DMS114 treated with DMSO at 0.1 percent for 48 hours (cell line): ENCODE data around the gene PLEKHA5.

ENCODE experiments used
- DNase-seq: peaks from one replicate; lab custom pipeline; 2025; ENCODE audit not compliant: unreplicated experiment; lab: John Stamatoyannopoulos, UW

The PLEKHA5 gene

DNA sequence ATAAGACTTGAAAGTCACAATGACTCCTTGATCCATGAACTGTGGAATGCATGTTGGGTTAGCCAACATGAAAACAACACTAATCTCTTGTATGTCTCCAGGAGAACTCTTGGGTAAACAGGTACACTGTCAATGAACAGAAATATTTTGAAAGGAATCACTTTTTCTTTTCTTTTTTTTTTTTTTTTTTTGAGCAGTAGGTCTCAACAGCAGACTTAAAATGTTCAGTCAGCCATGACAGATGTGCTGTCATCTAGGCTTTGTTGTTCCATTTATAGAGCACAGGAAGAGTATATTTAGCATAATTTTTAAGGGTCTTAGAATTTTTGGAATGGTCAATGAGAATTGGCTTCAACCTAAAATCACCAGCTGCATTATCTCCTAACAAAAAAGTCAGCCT is 2.3 kb upstream of the PLEKHA5 start:
- DNase-seq: no peak

DNA sequence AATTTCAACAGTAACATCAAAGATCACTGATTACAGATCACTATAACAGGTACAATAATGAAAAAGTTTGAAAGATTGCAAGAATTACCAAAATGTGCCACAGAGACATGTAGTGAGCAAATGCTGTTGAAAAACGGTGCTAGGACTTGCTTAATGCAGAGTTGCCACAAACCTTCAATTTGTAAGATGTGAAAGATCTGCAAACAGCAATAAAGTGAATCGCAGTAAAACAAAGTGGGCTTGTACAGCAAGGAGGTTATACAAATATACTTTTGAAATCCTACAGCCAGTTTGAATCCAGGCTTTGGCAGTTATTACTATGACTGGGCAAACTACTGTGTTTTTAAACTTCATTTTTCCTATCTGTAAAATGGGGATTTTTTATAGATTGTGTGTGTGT is 1.0 kb upstream of the PLEKHA5 start:
- no peak for DNase-seq

DNA sequence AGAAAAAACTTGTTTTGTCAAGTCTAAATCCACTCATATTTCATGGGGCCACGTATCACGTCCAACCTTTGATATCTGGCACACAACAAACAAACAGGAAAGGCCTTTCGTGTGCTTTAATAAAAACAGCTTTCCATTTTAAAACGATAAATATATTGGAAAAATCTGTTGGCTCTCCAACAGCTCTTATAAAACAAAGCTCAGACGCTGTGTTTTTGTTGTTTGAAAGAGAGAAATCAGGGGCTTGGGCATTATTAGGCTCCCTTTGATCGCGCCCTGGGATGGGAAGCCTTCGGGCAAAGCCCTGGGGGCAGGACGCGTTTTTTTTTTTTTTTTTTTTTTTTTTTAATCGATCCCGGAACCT is 429 bp upstream of the PLEKHA5 start:
- DNase-seq: no peak

DNA sequence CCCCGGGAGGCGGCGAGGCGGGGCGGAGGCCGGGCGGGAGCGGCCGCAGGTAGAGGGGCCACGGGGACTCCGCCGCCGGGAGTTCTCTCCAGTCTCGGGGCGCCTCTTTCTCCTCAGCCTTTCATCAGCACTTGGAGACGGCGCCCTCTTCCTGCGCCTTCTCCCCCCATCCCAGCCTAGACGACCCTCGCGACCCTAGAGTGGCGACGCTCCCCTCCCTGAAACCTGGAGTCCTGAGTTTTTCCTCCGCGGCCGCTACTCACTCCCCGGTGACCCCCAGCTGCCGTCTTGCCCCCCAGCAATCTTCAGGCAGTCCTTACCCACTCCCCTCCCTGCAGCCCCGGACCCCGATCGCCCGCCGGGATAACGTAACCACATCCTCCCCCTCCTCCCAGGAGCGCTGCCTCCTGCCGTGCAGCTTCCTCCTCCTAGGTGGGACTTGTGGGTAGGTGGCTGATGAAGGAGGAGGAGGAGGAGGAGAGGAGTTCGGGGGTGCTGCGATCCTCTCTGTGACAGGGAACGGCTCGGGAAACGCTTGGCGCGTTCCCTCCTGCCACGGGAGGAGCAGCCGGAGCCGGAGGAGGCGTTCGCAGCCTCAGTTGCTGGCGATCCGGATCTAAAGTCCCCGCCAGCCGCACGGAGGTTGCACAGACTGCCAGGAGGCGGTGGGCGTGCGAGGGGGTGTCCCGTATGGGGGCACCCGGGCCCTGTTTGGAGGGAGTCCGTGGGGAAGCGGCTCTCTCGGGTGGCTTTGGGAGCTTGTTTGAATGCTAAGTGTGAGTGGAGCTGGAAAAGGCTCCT is 891 bp downstream of the PLEKHA5 start:
- DNase-seq: no peak

DNA sequence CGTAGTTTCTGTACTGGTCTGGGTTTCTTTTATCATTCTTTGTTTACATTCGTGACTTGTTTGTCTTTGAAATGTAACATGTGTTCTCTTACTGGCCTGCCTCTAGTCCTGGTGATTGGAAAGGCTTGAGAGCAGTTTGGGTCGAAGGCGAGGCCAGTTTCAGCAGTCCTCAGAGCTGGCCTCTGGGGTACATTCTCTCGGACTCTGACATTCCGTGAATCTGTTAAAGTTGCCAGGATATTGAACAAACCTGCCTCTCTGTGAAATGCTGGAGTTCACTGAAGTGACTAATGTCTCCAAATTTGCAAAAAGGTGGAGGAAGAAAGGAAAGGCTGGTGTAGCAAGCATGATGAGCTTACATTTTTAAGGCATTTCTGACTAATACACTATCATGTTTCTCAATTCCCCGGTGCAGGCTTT is 1.5 kb downstream of the PLEKHA5 start:
- DNase-seq: no peak

DNA sequence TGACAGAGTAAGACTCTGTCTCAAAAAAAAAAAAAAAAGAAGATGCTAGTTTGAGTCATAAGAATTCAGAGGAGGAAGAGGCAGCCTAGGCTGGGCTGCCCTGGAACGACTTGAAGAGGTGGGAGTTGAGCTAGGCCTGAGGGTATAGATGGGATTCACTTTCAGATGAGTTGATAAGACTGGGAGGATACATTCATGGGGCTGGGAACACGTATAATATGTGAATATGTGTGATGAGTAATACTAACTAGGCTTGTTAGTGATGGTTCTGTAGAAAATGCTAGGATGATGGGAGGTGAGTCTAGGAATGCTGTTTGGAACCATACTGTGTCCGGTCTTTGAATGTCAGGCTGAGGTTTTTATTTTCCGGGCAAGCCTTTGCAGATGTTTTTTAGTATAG is 9.0 kb downstream of the PLEKHA5 start:
- DNase-seq: no peak

DNA sequence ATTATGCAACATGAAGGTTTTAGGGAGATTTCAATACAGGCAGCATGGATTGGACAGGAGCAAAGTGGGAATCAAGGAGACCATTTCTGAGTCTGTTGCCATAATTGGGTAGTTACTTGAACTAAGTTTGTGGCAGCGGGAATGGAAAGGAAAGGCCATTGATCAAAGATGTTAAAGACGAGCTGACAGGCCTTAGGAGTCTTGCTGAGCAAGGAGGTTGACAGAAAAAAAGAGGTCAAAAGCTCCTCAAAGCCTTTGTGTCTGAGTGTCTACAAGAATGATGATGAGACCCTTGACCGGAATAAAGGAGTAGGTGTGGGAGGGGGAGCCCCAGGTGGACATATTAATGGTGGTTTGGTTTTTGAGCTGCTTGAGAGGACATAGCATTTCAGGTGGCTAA is 9.4 kb downstream of the PLEKHA5 start:
- DNase-seq: no peak

DNA sequence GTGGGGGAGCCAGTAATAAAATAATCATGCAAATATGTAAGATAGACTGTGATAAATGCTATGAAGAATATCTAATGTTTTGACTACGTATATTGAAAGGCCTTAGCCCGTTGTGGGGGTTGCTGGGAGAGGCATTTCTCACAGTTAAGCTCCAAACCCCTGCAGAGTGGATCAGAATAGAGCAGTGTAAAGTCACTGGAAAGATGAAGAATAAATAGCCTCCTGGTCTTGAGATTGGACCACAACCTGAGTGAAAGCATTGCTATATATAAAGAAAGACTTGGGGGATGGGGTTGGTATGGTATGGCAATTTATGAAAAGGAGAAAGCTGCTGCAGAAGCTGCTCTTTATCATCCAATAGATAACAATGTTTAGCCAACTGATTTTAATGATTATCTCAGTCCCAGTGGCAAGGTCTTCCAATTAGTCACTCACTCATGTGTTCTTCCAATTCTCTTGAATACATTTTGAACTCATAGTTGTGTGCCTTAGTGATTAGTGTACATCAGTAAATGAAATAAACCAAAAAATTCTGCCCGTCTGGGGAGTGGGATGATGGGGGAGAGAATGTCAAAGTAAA is 10.2 kb downstream of the PLEKHA5 start:
- DNase-seq: no peak

DNA sequence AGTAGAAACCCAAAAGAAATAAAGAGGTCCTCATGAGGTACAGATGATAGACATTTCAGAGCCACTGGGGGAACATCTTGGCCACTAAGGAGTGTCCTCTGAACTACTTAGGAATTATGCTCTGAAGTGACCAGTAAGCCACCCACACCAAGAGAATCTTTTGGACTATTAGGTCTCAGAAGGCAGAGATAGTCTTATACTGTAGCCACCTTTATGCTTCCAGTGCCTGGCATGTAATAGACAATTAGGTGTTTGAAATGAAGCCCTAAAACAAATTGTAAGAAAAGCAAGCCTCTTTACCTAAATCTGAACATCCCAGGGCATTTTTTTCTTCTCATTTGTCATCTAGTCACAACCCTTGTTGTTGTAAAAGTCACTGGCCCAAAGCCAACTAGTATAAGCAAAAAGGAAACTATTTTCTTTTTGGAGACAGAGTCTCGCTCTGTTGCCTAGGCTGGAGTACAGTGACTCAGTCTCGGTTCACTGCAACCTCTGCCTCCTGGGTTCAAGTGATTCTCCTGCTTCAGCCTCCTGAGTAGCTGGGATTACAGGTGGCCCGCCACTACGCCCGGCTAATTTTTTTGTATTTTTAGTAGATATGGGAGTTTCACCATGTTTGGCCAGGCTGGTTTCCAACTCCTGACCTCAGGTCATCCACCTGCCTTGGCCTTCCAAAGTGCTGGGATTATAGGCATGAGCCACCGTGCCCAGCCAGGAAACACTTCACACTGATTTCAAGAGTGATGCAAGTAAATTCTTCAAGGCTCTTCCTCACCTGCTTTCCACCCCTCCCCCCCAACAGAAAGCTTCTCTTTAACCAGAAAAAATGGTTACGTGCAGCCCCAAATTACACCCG is 11.1 kb downstream of the PLEKHA5 start:
- DNase-seq: no peak

DNA sequence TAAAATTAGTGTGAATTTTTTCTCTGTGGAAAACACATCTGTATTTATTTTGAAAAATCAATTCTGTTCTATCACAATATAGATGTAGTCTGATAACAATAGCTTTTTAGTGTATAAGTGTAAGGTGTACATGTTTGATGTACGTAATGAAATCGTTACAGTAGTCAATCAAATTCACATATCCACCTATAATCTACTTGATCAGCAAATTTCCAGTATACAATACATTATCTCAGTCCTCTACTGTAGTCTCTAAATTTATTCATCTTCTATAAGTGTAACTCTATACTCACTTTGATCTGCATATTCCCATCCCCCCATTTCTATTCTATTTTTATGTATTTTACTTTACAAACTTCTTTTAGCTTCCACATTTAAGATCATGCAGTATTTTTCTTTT is 13.0 kb downstream of the PLEKHA5 start:
- no peak for DNase-seq

DNA sequence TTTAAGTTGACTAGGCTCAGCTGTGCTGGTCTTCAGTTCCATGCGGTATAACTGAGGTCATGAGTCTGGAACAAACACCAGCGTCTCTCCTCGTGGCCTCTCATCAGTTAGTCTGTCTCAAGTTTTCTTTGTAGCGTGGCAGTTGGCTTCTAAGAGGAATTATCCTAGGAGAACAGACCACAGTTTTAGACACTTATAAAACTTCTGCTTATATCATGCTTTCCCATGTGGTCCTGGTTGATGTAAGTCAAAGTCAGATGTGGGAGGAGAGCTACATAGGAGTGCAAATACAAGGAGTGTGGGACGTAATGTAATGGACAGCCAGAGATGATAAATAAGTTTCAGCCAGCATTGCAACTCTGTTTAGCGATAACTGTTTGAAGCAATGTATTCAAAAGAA is 14.8 kb downstream of the PLEKHA5 start:
- no peak for DNase-seq

DNA sequence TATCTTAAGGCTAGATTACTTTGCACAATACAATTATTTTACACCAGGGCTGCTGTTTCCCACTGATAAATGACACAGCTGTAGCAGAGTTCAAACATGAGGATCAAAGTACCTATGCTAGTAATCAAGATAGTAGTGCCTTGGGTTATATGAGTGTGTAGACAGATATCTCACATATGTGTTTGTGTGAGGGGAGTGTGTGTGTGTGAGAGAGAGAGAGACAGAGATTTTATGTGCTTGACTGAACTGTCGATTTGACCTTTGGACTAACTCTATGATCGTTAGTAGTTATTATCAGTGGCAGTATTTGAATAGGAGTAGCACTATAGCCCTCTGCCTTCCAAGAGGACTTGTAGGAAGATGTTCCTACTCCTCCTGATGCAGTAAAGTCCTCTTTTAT is 15.5 kb downstream of the PLEKHA5 start:
- DNase-seq: no peak

DNA sequence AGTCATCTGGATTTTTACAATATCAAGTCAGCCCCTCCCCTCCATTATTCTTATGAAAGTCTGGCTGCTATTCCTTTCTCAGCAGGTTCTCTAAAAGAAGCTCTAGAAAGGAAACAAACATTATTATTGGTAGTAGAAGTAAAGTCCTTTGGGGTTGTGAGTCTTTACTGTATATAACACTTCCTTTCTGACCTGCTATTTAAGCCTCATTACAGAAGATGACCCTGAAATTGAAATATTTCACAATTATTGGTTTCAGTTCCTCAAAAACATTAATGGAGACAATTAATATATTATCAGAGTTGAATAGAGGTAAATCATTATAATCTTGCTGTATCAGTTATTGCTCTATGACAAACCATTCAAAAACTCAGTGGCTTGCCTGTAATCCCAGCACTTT is 19.3 kb downstream of the PLEKHA5 start:
- DNase-seq: no peak

DNA sequence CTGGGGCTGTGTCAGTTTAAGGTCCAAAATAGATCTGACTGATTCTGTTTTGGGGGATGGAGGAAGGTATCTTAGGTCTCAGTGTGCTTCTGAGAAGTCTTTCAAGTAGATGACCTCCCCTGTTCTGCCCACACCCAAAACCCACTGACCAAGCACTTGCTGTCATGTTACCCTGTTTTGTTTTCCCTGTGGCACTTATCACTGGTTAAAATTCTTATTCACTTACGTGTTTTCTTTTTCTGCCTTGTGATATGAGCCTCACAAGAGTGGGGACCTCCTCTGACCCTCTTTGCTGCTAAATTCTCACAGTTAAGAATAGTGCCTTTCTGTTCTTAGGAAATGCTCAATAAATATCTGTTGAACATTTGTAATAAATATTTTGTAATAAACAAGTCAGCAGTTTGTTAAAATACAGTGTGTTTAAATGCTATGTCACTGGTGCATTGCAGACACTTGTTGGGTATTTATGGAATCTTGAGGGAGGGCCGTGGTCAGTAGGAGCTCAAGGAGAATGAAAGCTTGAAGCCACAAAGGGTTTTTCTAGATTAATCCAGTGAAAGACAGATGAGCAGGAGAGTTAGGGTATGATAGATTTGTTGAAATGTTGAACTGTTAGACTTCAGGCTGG is 20.9 kb downstream of the PLEKHA5 start:
- no peak for DNase-seq

DNA sequence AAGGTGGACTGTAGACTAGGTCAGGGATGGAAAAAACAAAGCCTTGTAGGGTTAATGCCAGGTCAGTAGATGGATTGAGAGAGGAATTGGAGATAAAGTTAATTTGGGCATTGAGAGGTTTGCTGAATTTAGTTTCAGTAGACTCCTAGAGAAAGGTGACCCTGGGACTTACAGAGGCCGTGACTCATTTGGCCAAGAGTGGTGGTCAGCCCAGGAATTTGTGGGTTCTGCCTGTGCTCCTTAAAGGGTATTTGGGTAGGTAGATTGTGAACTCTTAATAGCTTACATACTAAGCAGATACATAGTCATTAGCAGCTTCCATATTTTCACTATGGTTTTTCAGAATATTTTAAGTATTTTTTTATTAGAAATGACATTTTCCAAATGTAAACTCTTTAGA is 21.8 kb downstream of the PLEKHA5 start:
- no peak for DNase-seq

DNA sequence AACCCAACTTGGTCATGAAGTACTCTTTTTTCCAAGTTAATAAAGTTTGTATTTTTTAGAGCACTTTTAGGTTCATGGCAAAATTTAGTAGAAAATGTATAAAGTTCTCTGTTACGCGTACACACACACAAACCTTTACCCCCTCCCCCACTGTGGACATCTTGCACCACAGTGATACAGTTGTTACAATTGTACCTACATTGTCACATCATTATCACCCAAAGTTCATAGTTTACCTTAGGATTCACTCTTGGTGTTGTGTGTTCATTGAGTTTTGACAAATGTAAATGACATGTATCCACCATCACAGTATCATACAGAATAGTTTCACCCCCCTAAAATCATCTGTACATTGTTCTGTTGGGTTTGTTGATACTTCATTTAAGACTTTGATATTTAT is 23.9 kb downstream of the PLEKHA5 start:
- no peak for DNase-seq

DNA sequence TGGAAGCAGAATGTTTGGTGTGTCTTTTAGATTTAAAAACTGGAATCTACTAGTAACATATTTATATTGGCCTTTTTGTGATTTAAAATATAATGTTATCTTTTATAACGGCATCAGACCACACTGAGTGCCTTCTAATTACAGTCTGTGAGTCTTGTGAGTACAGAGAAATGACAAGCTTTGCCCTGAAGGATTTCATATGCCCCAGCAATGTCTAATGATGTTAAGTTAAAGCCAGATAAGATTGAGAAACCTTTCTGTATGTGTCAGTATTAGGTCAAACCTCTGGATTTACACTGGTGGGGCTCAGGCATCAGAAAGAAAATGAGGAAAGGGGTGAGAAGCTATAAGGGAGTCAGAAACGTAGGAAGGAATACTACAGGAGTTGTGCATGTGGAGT is 25.2 kb downstream of the PLEKHA5 start:
- DNase-seq: no peak

DNA sequence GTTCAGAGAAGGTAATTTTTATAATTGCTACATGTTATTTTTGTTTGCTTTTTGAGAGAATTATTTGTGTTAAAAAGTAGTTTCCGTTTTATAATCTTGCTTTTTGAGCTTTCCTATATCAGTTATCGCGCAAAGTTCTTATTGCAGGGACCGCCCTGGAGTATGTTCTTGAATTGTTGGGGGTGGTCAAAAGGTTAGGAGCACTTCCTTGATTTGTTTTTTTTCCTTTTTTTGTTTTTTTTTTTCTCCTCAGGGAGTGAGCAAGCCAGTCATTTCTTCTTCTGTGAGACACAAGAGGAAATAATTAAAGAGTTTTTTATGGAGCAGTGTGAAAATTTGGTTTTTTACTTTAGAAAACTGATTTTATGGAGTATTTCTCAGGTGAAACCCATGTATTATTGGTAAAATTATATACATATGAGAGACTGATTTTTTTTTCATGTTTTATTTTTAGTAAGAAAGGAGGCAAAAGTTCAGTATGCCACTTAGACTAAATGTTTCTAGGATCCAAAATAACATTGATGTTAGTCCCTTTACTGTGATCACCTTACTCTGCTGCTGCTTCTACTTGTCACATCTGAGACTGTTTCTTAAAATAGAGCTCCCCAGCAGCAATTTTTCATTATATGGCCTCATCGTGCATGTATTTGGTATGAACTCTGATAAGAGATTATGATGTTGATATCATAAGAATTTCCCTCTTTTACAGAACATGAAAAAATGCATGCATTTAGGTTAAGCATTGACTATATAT is 26.6 kb downstream of the PLEKHA5 start:
- no peak for DNase-seq

DNA sequence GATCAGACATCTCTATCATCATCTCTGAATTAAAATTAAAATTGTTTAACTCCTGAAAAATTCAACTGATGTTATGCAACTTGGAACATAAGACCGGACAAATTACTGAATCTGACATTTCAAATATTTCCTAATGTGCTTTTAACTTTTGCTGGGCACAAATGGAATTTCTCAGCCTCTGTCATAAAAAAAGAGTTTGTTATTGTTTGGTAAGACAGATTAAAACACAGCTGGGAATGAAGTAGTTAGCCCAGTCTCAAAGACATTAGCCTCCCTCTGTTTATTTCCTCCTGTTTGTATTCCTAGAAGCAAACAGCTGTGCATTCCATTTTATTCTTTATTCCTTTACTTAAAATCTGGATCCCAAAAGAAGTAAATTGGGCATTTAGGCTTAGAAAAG is 29.4 kb downstream of the PLEKHA5 start:
- DNase-seq: no peak

DNA sequence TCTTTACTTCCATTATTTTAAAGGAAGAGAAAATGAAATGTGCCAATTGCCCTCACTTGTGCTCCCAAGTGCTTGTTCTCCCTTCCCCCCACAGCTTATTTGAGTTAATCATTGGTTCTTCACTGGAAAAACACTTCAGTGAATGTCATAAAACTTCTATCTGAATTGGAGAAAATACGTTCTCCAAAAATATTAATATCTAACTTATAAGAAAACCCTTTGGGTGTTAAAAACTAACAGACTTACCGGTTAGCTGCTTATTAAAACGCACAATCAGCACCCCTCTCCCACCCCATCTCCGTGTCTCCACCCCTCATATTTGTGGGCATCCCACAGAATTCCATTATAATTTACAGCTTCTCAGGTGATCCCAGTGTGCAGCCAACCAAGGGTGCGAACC is 31.7 kb downstream of the PLEKHA5 start:
- DNase-seq: no peak

DNA sequence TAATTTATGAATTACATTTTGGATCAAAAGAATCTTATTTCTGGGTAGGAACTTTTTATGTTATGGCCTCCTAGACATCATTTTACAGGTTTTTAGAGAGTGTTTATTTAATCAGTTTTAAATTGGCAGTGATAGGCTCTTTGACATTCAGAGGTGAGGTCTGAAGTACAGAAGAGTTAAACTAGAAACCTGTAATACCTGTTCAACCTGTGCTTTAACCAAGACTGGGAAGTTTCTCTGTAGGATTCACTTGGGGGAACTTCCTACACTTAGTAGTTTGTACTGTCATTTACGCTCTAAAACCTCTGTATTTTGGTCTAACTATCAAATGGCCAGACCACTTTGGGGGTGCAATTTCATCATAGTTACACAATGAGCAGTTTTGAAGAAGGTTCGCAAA is 35.9 kb downstream of the PLEKHA5 start:
- no peak for DNase-seq
